ENCODE data around the gene SNX10. TPM values are rescaled to one million over a fixed set of nuclear protein-coding genes. Genes with fewer than 3 reads are reported as not detected.

Gene SNX10
- total RNA-seq, 2 donors from 2014 or later, result 2.3 to 5.6 TPM

- TF ChIP-seq CTCF (IDR thresholded peaks at IDR 0.05), result no peak
- H3K27ac ChIP-seq, result no peak overlapping the region
- DNase-seq (ENCODE audit: low spot score) (no peak), ATAC-seq (ENCODE audit: insufficient number of reproducible peaks, low FRiP score, low read depth) (no peak)
- no peaks in the 10 kb centered on the region for H3K36me3 ChIP-seq
- no peaks in the 10 kb centered on the region for H3K27me3 ChIP-seq (replicated peaks; ENCODE audit: insufficient read depth)
- H3K9me3 ChIP-seq, result no peaks in the 10 kb centered on the region
- H3K4me3 ChIP-seq, result no peak overlapping the region
- no peaks in the 10 kb centered on the region for H3K4me1 ChIP-seq (ENCODE audit: control insufficient read depth in 1 of 2, low read depth in 2 of 2)
These were observed 90.1 kb downstream of the SNX10 start for GRCh38 chr7:26381476-26382353.

- Histone ChIP-seq H3K4me1 (ENCODE audit: control insufficient read depth in 1 of 2, low read depth in 2 of 2) (no peaks in the 10 kb centered on the region), H3K4me3 (no peak overlapping the region), H3K36me3 (no peaks in the 10 kb centered on the region), H3K27me3 (replicated peaks; ENCODE audit: insufficient read depth) (no peaks in the 10 kb centered on the region), H3K9me3 (no peaks in the 10 kb centered on the region), H3K27ac (no peak overlapping the region)
- no peak for ATAC-seq (ENCODE audit: insufficient number of reproducible peaks, low FRiP score, low read depth)
- TF ChIP-seq CTCF (IDR thresholded peaks at IDR 0.05), result no peak
- DNase-seq (ENCODE audit: low spot score), result no peak
These were observed 93.6 kb downstream of the SNX10 start for GRCh38 chr7:26385240-26385639.

GRCh38 chr7:26387731-26388130 is 96.1 kb downstream of the SNX10 start:
- H3K36me3 ChIP-seq, result no peaks in the 10 kb centered on the region
- no peak overlapping the region for H3K27ac ChIP-seq
- no peak for TF ChIP-seq CTCF (IDR thresholded peaks at IDR 0.05)
- H3K27me3 ChIP-seq (replicated peaks; ENCODE audit: insufficient read depth), result no peaks in the 10 kb centered on the region
- H3K4me3 ChIP-seq, result no peak overlapping the region
- H3K9me3 ChIP-seq, result no peaks in the 10 kb centered on the region
- no peaks in the 10 kb centered on the region for H3K4me1 ChIP-seq (ENCODE audit: control insufficient read depth in 1 of 2, low read depth in 2 of 2)
- no peak for ATAC-seq (ENCODE audit: insufficient number of reproducible peaks, low FRiP score, low read depth)
- DNase-seq (ENCODE audit: low spot score), result no peak

- Histone ChIP-seq H3K4me1 (ENCODE audit: control insufficient read depth in 1 of 2, low read depth in 2 of 2) (no peaks in the 10 kb centered on the region), H3K36me3 (no peaks in the 10 kb centered on the region), H3K27me3 (replicated peaks; ENCODE audit: insufficient read depth) (no peaks in the 10 kb centered on the region), H3K27ac (no peak overlapping the region), H3K9me3 (no peaks in the 10 kb centered on the region), H3K4me3 (no peak overlapping the region)
- ATAC-seq (ENCODE audit: insufficient number of reproducible peaks, low FRiP score, low read depth) (no peak), DNase-seq (ENCODE audit: low spot score) (no peak)
- no peak for TF ChIP-seq CTCF (IDR thresholded peaks at IDR 0.05)
These were observed 96.6 kb downstream of the SNX10 start for GRCh38 chr7:26388256-26388655.

- Histone ChIP-seq H3K27me3 (replicated peaks; ENCODE audit: insufficient read depth) (no peaks in the 10 kb centered on the region), H3K9me3 (no peaks in the 10 kb centered on the region), H3K4me1 (ENCODE audit: control insufficient read depth in 1 of 2, low read depth in 2 of 2) (no peaks in the 10 kb centered on the region), H3K4me3 (no peak overlapping the region), H3K36me3 (no peaks in the 10 kb centered on the region), H3K27ac (no peak overlapping the region)
- TF ChIP-seq CTCF (IDR thresholded peaks at IDR 0.05), result no peak
- ATAC-seq (ENCODE audit: insufficient number of reproducible peaks, low FRiP score, low read depth) (no peak), DNase-seq (ENCODE audit: low spot score) (no peak)
These were observed 98.4 kb downstream of the SNX10 start for GRCh38 chr7:26390016-26390415.

All from thoracic aorta (tissue), 2 donors.